GM20000 (cell line): ENCODE results near the gene MYL12B.
"Not testable (repeated sequence)": the region's sequence is repeated elsewhere in the genome, so short reads cannot be mapped to it uniquely, and the experiment has no call there.

Experiments used
- DNase-seq: peaks from one replicate; pipeline ENCODE4 v3.0.0; 2012; ENCODE audit warnings: low spot score
- TF ChIP-seq, protein P1 (sequence below): IDR thresholded peaks from 2 replicates; pipeline ENCODE4 v1.5.1; 2012; ENCODE audit warnings: mild to moderate bottlenecking, control low read depth; ENCODE audit errors: extremely low read depth, missing control alignments

MYL12B gene

DNA sequence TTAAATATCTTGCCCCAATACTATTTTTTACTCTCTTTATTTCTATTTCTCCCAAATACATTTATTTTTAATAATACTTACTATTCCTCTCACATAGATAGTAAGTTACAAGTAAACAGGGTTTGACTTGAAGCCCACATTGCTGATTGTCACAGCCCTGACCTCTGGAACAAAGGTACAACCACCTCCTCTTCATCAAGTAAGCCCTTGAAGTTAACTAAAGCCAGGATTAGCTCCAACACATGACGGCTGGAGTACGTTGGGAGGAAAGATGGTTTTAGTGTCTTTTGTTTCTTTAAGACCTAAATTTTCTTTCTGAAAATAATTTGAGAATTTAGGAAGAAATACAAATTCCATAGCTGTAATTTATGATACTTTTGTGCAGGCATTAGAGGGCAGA is 43.1 kb upstream of the MYL12B start:
- no peak for DNase-seq
- TF ChIP-seq, protein P1, sequence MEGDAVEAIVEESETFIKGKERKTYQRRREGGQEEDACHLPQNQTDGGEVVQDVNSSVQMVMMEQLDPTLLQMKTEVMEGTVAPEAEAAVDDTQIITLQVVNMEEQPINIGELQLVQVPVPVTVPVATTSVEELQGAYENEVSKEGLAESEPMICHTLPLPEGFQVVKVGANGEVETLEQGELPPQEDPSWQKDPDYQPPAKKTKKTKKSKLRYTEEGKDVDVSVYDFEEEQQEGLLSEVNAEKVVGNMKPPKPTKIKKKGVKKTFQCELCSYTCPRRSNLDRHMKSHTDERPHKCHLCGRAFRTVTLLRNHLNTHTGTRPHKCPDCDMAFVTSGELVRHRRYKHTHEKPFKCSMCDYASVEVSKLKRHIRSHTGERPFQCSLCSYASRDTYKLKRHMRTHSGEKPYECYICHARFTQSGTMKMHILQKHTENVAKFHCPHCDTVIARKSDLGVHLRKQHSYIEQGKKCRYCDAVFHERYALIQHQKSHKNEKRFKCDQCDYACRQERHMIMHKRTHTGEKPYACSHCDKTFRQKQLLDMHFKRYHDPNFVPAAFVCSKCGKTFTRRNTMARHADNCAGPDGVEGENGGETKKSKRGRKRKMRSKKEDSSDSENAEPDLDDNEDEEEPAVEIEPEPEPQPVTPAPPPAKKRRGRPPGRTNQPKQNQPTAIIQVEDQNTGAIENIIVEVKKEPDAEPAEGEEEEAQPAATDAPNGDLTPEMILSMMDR: no peak

DNA sequence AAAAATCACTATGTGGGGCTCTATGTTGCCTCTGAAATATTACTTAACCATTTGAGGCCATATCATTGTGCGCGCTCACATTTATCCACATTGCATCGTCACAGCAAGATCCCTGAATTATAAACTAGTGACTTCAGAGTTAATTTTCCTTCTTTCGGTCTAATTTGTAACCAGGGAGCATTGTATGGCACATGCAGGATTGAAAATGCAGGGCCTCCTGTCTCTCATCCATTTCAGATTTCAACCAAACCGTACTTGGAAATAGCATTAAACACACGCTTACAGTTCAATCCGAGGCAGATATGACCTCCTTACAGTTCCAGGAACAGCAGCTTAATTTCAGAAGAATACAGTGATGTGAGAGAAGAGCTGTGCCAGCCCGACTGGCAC is 42.7 kb upstream of the MYL12B start:
- TF ChIP-seq, protein P1: no peak

DNA sequence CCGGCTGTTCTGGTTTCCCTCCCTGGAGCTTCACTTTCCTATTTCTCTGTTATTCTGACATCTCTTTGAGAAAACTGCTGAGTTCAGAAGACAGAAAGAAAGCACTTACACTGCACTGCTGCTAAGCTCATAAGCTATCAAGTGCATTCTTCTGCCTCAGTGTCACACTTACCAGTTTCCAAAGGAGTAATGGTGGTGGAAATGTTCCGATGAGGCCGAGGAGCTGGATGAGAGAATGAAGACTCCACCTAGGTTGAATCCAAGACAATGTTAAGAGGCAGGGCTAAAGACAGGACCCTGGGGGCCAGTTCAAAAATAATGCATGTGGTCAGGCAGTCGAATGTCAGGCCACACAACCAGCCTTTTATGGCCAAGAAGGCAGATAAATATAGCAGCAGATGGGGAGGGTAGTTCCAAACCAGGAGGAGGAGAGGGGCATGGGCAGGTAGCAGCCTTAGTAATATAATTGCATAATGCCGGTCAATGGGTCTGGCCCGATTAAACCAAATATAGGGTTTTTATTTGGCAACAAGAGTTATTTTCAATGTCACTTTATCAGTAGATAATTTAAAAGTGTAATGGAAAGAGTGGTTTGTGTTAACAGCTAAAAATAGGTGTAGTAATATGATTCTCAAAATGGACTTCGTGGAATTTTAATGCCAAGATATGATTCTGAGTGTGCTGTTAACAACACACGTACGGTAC is 42.1 kb upstream of the MYL12B start, which contains the start of gene MYOM1:
Gene MYOM1 (minus strand): TSS at position 338 of the 705 bp plus-strand sequence. CDS start 4,745 bp downstream, outside the sequence.
- TF ChIP-seq, protein P1: no peak
- DNase-seq: no peak

More for the DNA sequence above, 42.7 kb upstream of the MYL12B start:
- no peak for DNase-seq

DNA sequence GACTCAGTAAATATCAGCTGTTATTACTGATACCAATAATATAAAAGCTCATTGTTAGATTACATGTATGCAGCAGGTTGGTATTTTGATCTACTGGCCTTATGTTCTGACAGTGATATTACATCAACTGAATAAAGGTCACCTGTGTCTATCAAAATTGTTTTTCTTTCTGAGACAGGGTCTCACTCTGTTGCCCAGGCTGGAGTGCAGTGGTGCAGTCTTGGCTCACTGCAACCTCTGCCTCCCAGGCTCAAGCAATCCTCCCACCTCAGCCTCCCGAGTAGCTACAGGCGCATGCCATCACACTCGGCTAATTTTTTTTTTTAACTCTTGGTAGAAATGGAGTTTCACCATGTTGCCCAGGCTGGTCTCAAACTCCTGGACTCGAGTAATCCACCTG is 41.1 kb upstream of the MYL12B start:
- DNase-seq: not testable (repeated sequence)

DNA sequence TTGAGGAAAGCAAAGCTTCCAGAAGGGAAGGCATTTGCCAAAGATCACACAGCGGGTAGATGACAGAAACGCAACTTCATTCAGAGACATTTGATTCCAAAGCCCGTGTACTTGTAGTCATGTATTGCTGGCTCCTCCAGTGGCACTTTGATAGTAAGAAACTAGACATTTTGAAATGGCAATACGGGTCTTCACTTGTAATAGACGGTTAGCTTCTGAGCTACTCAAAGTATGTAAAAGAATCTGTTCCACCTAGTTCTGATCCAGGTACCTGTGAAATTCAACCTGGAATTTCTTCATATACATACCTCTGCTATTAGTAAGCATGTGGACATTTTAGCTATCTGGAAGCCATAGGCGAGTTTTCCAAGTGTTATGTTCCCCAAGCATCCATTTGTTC is 40.4 kb upstream of the MYL12B start:
- TF ChIP-seq, protein P1: no peak
- DNase-seq: no peak

DNA sequence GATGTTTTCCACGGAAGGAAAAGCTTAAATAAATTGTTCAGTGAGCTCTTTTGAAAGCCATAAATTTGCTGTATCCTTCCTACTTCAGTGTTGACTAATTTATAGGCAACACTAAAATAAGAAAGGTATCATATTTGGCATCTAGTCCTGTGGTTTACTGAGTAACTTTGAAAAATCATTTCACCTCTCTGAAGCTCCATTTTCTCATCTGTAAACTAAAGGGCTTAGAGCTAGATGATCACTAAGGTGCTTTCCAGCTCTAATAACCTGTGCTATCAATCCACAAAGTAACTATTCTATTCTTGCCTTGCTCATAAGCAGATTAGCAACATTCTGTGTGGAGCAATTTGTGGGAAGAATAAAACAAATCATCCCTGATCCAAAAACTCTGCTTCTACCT is 38.6 kb upstream of the MYL12B start:
- DNase-seq: no peak
- TF ChIP-seq, protein P1: no peak

DNA sequence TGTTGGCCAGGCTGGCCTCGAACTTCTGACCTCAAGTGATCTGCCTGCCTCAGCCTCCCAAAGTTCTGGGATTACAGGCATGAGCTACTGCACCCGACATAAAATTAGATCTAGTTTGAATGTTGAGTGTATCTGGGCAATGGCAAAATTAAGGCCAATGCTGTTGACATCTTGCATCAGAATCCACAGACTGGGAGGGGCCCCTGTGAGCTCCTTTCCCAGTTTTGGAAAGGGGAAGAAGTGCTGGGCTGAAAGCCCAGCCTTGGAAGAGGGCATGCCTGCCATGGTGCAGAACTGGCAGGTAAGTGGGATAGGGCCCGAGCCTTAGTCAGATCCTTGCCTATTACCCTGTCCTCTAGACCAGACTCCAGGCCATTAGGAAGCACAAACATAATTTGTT is 37.7 kb upstream of the MYL12B start:
- DNase-seq: no peak
- TF ChIP-seq, protein P1: no peak

DNA sequence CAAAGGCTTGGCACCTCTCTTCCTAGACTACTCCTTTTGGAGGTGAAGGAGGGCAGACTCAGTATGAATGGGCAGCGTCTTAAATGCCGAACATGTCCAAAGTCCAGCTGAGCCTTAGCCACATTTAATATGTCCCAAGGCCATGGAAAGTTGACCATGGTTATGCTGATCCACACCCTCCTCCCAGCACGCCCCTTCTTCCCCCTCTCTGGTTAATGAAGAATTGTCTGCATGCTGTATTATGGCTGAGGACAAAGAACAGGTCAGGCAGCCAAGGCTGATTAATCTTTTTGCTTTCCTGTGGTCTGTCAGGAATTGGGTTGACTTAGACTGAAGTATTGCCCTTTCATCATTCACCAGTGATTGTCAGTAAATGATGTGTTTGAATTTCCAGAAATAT is 36.3 kb upstream of the MYL12B start:
- TF ChIP-seq, protein P1: no peak
- no peak for DNase-seq
